K562 (cell line): ENCODE results near the gene CCL24. TPM values are rescaled to one million over a fixed set of nuclear protein-coding genes. Genes with fewer than 3 reads are reported as not detected.

Experiments
- ATAC-seq: fragments of 200-7000 bp; cut with Tn5 transposase; 3 replicates; pipeline ENCODE4 v1.9.1; 2020; ENCODE audit warnings: moderate library complexity
- BruUV-seq: library from RNA; stranded (reverse); fragments of 400-500 nt; replicated peaks from 2 replicates; lab custom pipeline; 2021; lab: Mats Ljungman, UMichigan
- CTCF ChIA-PET: fragments of 300-600 bp; formaldehyde crosslinking; extraction: SDS; loops from one replicate; lab custom pipeline; 2021; ENCODE audit warnings: low intra/inter-chr PET ratio; lab: Yijun Ruan, JAX
- POLR2A ChIA-PET: fragments of 300-600, 350-650 bp; sonication (Branson Sonifier 250); formaldehyde crosslinking; extraction: SDS; loops from one replicate; lab custom pipeline; 2021; ENCODE audit warnings: antibody characterized with exemption, inconsistent platforms; lab: Yijun Ruan, JAX
- DNase-seq, 4 experiments: peaks; one replicate each; pipeline versions ENCODE4 v3.0.0 to v3.0.0-alpha.2; 2011 to 2018; ENCODE audit warnings: low spot score in 3 of 4, mixed read lengths in 3 of 4; ENCODE audit errors: extremely low read depth in 1 of 4
- FAIRE-seq: peaks from 2 replicates; lab custom pipeline; 2011; peaks lifted over from hg19 to GRCh38; lab: Jason Lieb, UNC
- H2AFZ ChIP-seq: 2 replicates; pipeline ENCODE4 v1.6.0; 2011; ENCODE audit warnings: low read depth, low read length, control low read depth, inconsistent platforms
- H3K27ac ChIP-seq: fragments of 200-600 bp; 3 replicates; pipeline ENCODE4 v1.8.0; 2011; ENCODE audit warnings: low read depth, mild to moderate bottlenecking, control low read depth, inconsistent platforms, low read length, moderate library complexity, mixed read lengths; ENCODE audit errors: extremely low read depth
- H3K27me3 ChIP-seq, 2 experiments: fragments of 300-600 bp in 1 of 2; 2 replicates in 1 of 2; 3 replicates in 1 of 2; pipeline versions ENCODE4 v1.6.0 to v1.8.0; 2011; ENCODE audit warnings: inconsistent platforms in 2 of 2, low read length in 2 of 2, mild to moderate bottlenecking in 1 of 2, mixed read lengths in 1 of 2, moderate library complexity in 1 of 2; ENCODE audit not compliant: control insufficient read depth in 2 of 2, insufficient read depth in 2 of 2
- H3K36me3 ChIP-seq: fragments of 300-600 bp; 3 replicates; pipeline ENCODE4 v1.8.0; 2011; ENCODE audit warnings: mild to moderate bottlenecking, low read length, inconsistent platforms; ENCODE audit not compliant: control insufficient read depth, insufficient read depth
- H3K4me1 ChIP-seq, 2 experiments: fragments of 200-600 bp in 1 of 2; replicated peaks in 1 of 2; 2 replicates in 1 of 2; 3 replicates in 1 of 2; pipeline versions ENCODE4 v1.5.1 to v1.8.0; 2011; ENCODE audit warnings: inconsistent platforms in 2 of 2, low read length in 2 of 2, mild to moderate bottlenecking in 1 of 2, mixed read lengths in 1 of 2, moderate library complexity in 1 of 2; ENCODE audit not compliant: control insufficient read depth in 2 of 2, insufficient read depth in 2 of 2
- H3K4me2 ChIP-seq: 2 replicates; pipeline ENCODE4 v1.6.1; 2011; ENCODE audit warnings: low read length, control low read depth, inconsistent platforms, mixed read lengths; ENCODE audit not compliant: insufficient read depth
- H3K4me3 ChIP-seq: fragments of 200-600 bp; sonication (generic), shearing (Covaris generic); 2 replicates; pipeline ENCODE4 v1.5.1; 2016; ENCODE audit warnings: control low read depth, inconsistent platforms
- H3K79me2 ChIP-seq: fragments of 200-600 bp; 3 replicates; pipeline ENCODE4 v1.8.0; 2011; ENCODE audit warnings: low read length, inconsistent platforms; ENCODE audit not compliant: control insufficient read depth, insufficient read depth
- H3K9ac ChIP-seq, 2 experiments: 2 replicates each; pipeline versions ENCODE4 v1.6.0 to v1.6.1; 2011; ENCODE audit warnings: low read depth in 2 of 2, low read length in 2 of 2, control low read depth in 1 of 2, inconsistent platforms in 1 of 2, mild to moderate bottlenecking in 1 of 2, mixed read lengths in 1 of 2; ENCODE audit not compliant: insufficient read depth in 1 of 2
- H3K9me1 ChIP-seq: one replicate; pipeline ENCODE4 v1.6.0; 2011; ENCODE audit warnings: inconsistent platforms, mild to moderate bottlenecking, low read length, moderate library complexity; ENCODE audit not compliant: control insufficient read depth, insufficient read depth
- H3K9me3 ChIP-seq: replicated peaks from 2 replicates; pipeline ENCODE4 v1.5.1; 2011; ENCODE audit warnings: low read depth, low read length, inconsistent platforms; ENCODE audit not compliant: control insufficient read depth, insufficient read depth
- H4K20me1 ChIP-seq: replicated peaks from 2 replicates; pipeline ENCODE4 v1.6.1; 2011; ENCODE audit warnings: low read length, inconsistent platforms, mixed read lengths; ENCODE audit not compliant: control insufficient read depth, insufficient read depth
- ARNT ChIP-seq, 2 experiments: fragments of 450-650 bp; IDR thresholded peaks; 2 replicates each; pipeline ENCODE4 v1.6.1; 2016; ENCODE audit warnings: mild to moderate bottlenecking in 1 of 2
- CBX1 ChIP-seq: sonication (generic); IDR thresholded peaks from 2 replicates; pipeline ENCODE4 v1.6.1; 2016; ENCODE audit warnings: antibody characterized with exemption, low read depth, mild to moderate bottlenecking
- CBX5 ChIP-seq: IDR thresholded peaks from 2 replicates; pipeline ENCODE4 v1.6.1; 2014; ENCODE audit warnings: low read depth, borderline replicate concordance
- FOXJ3 ChIP-seq: sonication (generic); formaldehyde crosslinking; IDR thresholded peaks from 2 replicates; pipeline ENCODE4 v1.4.0; 2020; ENCODE audit warnings: mild to moderate bottlenecking, missing genetic modification reagents
- LARP7 ChIP-seq: fragments of 450-650 bp; IDR thresholded peaks from 2 replicates; pipeline ENCODE4 v1.6.1; 2016
- MBD2 ChIP-seq: sonication (generic); IDR thresholded peaks from 2 replicates; pipeline ENCODE4 v1.6.1; 2016; ENCODE audit warnings: low read depth, borderline replicate concordance
- MGA ChIP-seq: fragments of 450-650 bp; IDR thresholded peaks from 2 replicates; pipeline ENCODE4 v1.6.1; 2016; ENCODE audit warnings: mild to moderate bottlenecking, moderate library complexity
- POLR3A ChIP-seq: IDR thresholded peaks from 2 replicates; pipeline ENCODE4 v1.6.1; 2011; ENCODE audit warnings: borderline replicate concordance, mild to moderate bottlenecking, moderate library complexity; ENCODE audit not compliant: insufficient read length, insufficient read depth; ENCODE audit errors: extremely low read depth
- PYGO2 ChIP-seq: fragments of 450-650 bp; IDR thresholded peaks from 2 replicates; pipeline ENCODE4 v1.6.1; 2016; ENCODE audit warnings: mild to moderate bottlenecking, missing genetic modification characterization, moderate library complexity, missing compliant biosample characterization
- RNF2 ChIP-seq: sonication (generic); IDR thresholded peaks from 2 replicates; pipeline ENCODE4 v1.6.1; 2016
- WGBS: fragments of 100-300 bp; shearing (Covaris generic); methylation state at CpG from one replicate; pipeline ENCODE4 v1.1.6; 2016; ENCODE audit warnings: low coverage, mixed read lengths; ENCODE audit not compliant: insufficient coverage; ENCODE audit errors: missing lambda C conversion rate; 5-methylcytosine and 5-hydroxymethylcytosine counted together
- in situ Hi-C: fragments of 300-500 bp; cut with MboI; formaldehyde crosslinking; loops from 4 replicates; pipeline ENCODE4 v1.15.0; 2018; ENCODE audit warnings: inconsistent platforms, mixed read lengths
- intact Hi-C: fragments of 100-400 bp; cut with micrococcal nuclease; formaldehyde crosslinking; loops from 2 replicates; pipeline ENCODE4 v1.14.2; 2022
- polyA plus RNA-seq, 8 experiments: library from polyadenylated mRNA; depleted of rRNA in 4 of 8; stranded (reverse) in 5 of 8; unstranded in 3 of 8; fragments of >200 nt; fragmentation: Nextera tagmentation in 2 of 8; fragmentation: Illumina TruSeq in 1 of 8; extraction: Ambion mirVana in 2 of 8; extraction: Trizol in 1 of 8; gene quantifications; 2 replicates each; pipeline versions ENCODE4 v1.2.1 to v1.2.3, GENCODE V29; 2011 to 2014; ENCODE audit warnings: inconsistent platforms in 1 of 8, missing spikeins in 1 of 8
- total RNA-seq, 7 experiments: library from RNA; depleted of rRNA in 6 of 7; stranded (reverse); fragments of >200 nt in 6 of 7; fragmentation: Illumina TruSeq in 2 of 7; extraction: Trizol in 2 of 7; gene quantifications; 2 replicates each; pipeline versions ENCODE4 v1.2.1 to v1.2.3, GENCODE V29; 2011 to 2021; ENCODE audit warnings: low replicate concordance in 1 of 7

CCL24 gene
- total and polyA plus RNA-seq, 9 of the 15 experiments (the other 6 are each of a cell fraction or from before 2014, with no cell fraction given) = 0.45 to 3.6 (median 0.95) TPM; not detected in 1

- H3K9ac ChIP-seq = no peak overlapping the region
- intact Hi-C loops (no loop called here), in situ Hi-C loops (no loop called here)
- FAIRE-seq (no peak), DNase-seq (no peak), ATAC-seq (no peak)
- no peak overlapping the region for H3K4me3 ChIP-seq
- ChIA-PET CTCF (no interaction called here), POLR2A (interaction anchor here (0.6 kb wide), 1 partner anchor 515 kb away, joined by 3 read pairs; no protein-coding TSS in a partner anchor)
- no peaks in the 10 kb centered on the region for H3K27me3 ChIP-seq
- peaks cover 4 to 6% of the 10 kb centered on the region in 2 experiments; a peak in 2 of 5 replicates for H3K4me1 ChIP-seq
- H3K79me2 ChIP-seq = no peaks in the 10 kb centered on the region
- BruUV-seq = no TSS peak
- WGBS = 66% methylated on average over 4 of the region's 4 CpGs
- peaks cover 7% of the 10 kb centered on the region for H3K9me3 ChIP-seq
- no peaks in the 10 kb centered on the region for H4K20me1 ChIP-seq
- no peaks in the 10 kb centered on the region for H3K36me3 ChIP-seq
- no peak overlapping the region for H3K4me2 ChIP-seq
- H2AFZ ChIP-seq = no peak overlapping the region
- H3K27ac ChIP-seq = no peak overlapping the region
- no peaks in the 10 kb centered on the region for H3K9me1 ChIP-seq
- no peak for TF ChIP-seq FOXJ3
- TF ChIP-seq POLR3A = no peak
- peak; percentile 98 for TF ChIP-seq CBX1
- 0 out of 4 replicates have a peak, but pooled peaks of 1 of the 2 experiments have one; percentile 27 for TF ChIP-seq ARNT (IDR thresholded peaks at IDR 0.05)
- TF ChIP-seq CBX5 = peak; percentile 99
- no peak for TF ChIP-seq PYGO2
- no peak for TF ChIP-seq MBD2
- TF ChIP-seq LARP7 = no peak
- no peak for TF ChIP-seq RNF2
- TF ChIP-seq MGA = no peak
These were observed 6.9 kb downstream of the CCL24 start for GRCh38 chr7:75806560-75807307.
